Esophagus squamous epithelium (tissue), 4 donors: ENCODE data around the gene GPR146.

Source experiments
- POLR2A ChIP-seq, 4 donors: fragments of 450-650 bp; IDR thresholded peaks; one replicate each; pipeline ENCODE4 v1.6.1; 2017; ENCODE audit warnings: antibody characterized with exemption in 4 of 4, mild to moderate bottlenecking in 4 of 4, moderate library complexity in 3 of 4
- TF ChIP-seq, protein P1 (sequence below), 6 experiments: fragments of 450-650 bp in 4 of 6; fragments of 200-600 bp in 2 of 6; sonication (generic) in 2 of 6; IDR thresholded peaks; one replicate each; pipeline ENCODE4 v1.5.1; 2016 to 2019; ENCODE audit warnings: antibody characterized with exemption in 6 of 6, mild to moderate bottlenecking in 4 of 6, moderate library complexity in 4 of 6

DNA sequence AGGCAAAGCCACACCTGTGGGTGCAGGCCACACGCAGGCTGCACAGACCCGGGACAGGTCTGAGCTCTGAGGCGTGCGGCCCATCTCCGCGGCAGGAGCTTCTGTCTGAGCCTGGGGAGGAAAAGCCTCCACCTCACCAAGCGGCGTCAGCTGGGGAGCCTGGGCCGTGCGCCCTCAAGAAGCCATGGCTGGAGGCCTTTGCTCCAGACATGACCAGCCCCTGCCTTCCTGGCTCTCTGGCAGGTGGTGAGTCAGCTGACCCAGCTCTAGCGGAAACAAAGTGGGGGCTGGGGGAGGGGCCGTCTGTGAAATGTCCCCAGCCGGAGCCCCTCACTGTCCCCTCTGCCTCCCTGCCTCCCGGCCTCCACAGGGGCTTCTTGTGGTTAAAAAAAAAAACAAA, 56.0 kb downstream of the GPR146 start:
- TF ChIP-seq, protein P1, sequence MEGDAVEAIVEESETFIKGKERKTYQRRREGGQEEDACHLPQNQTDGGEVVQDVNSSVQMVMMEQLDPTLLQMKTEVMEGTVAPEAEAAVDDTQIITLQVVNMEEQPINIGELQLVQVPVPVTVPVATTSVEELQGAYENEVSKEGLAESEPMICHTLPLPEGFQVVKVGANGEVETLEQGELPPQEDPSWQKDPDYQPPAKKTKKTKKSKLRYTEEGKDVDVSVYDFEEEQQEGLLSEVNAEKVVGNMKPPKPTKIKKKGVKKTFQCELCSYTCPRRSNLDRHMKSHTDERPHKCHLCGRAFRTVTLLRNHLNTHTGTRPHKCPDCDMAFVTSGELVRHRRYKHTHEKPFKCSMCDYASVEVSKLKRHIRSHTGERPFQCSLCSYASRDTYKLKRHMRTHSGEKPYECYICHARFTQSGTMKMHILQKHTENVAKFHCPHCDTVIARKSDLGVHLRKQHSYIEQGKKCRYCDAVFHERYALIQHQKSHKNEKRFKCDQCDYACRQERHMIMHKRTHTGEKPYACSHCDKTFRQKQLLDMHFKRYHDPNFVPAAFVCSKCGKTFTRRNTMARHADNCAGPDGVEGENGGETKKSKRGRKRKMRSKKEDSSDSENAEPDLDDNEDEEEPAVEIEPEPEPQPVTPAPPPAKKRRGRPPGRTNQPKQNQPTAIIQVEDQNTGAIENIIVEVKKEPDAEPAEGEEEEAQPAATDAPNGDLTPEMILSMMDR (IDR thresholded peaks at IDR 0.05) = no peak
- TF ChIP-seq POLR2A (IDR thresholded peaks at IDR 0.05) = no peak
